SK-N-MC (cell line): ENCODE results near the gene RPS6KA6.

Experiments
- EZH2 ChIP-seq: fragments of 200-600 bp; sonication (generic); IDR thresholded peaks from one replicate; pipeline ENCODE4 v1.6.1; 2017; ENCODE audit warnings: antibody characterized with exemption
- POLR2AphosphoS5 ChIP-seq: IDR thresholded peaks from 2 replicates; pipeline ENCODE4 v1.6.1; 2012; ENCODE audit warnings: mild to moderate bottlenecking, low read depth, low read length, borderline replicate concordance

DNA sequence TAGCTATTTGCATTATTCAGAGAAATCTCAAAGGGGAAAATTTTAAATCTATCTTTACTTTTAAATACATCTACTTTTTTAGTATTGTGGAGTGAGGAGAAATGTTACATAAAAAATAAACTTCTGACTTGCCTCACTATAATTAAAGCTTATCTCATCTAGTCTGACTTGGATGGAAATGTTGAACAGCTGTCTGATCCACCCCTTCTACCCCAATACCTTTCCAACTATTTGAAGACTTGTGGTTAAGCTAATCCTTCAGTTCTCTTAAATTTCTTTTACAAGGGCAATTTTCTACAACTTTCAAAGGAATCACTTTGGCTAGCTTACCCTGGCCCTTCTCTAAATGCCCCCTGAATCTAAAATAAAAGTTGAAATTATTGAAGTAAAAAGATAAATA is 17.3 kb upstream of the RPS6KA6 start:
- TF ChIP-seq EZH2 (no peak), POLR2AphosphoS5 (no peak)
